K562 (cell line): ENCODE results near the gene RNF31. TPM values are rescaled to one million over a fixed set of nuclear protein-coding genes. Genes with fewer than 3 reads are reported as not detected.

Source experiments
- CBX1 ChIP-seq: sonication (generic); IDR thresholded peaks from 2 replicates; pipeline ENCODE4 v1.6.1; 2016; ENCODE audit warnings: antibody characterized with exemption, low read depth, mild to moderate bottlenecking
- DMBX1 ChIP-seq: fragments of 250-450 bp; sonication (Bioruptor Pico); IDR thresholded peaks from 2 replicates; pipeline ENCODE4 v1.8.0; 2022; ENCODE audit warnings: inconsistent platforms, mild to moderate bottlenecking, moderate library complexity, borderline replicate concordance
- EGR1 ChIP-seq: fragments of 450-650 bp; conservative IDR thresholded peaks from 2 replicates; pipeline ENCODE4 v1.6.1; 2017; ENCODE audit warnings: mild to moderate bottlenecking
- HMG20B ChIP-seq: fragments of 250-450 bp; sonication (Bioruptor Pico); IDR thresholded peaks from 2 replicates; pipeline ENCODE4 v1.5.0; 2021; ENCODE audit warnings: mild to moderate bottlenecking
- JUND ChIP-seq, 2 experiments: IDR thresholded peaks; 2 replicates in 1 of 2; 3 replicates in 1 of 2; pipeline ENCODE4 v1.6.1; 2011; ENCODE audit warnings: borderline replicate concordance in 2 of 2, low read depth in 2 of 2, low read length in 2 of 2, improper control_type of control experiment in 1 of 2, missing biosample characterization in 1 of 2, missing genetic modification characterization in 1 of 2, missing genetic modification reagents in 1 of 2
- KLF1 ChIP-seq: fragments of 450-650 bp; IDR thresholded peaks from 2 replicates; pipeline ENCODE4 v1.6.1; 2016; ENCODE audit warnings: missing genetic modification characterization, missing compliant biosample characterization
- NCOR1 ChIP-seq: fragments of 450-650 bp; IDR thresholded peaks from 2 replicates; pipeline ENCODE4 v1.6.1; 2016; ENCODE audit warnings: mild to moderate bottlenecking, moderate library complexity
- NR2C1 ChIP-seq, 2 experiments: fragments of 450-650 bp; IDR thresholded peaks; 2 replicates each; pipeline ENCODE4 v1.6.1; 2017; ENCODE audit warnings: mild to moderate bottlenecking in 2 of 2, antibody characterized with exemption in 1 of 2, inconsistent platforms in 1 of 2, missing compliant biosample characterization in 1 of 2, missing genetic modification characterization in 1 of 2
- NR3C1 ChIP-seq: sonication (generic); formaldehyde crosslinking; IDR thresholded peaks from 2 replicates; pipeline ENCODE4 v1.8.1; 2022; ENCODE audit warnings: missing genetic modification reagents
- PHF21A ChIP-seq: fragments of 450-650 bp; IDR thresholded peaks from 2 replicates; pipeline ENCODE4 v1.6.1; 2017; ENCODE audit warnings: low read depth, borderline replicate concordance
- TEAD1 ChIP-seq, 2 experiments: fragments of 450-650 bp in 1 of 2; sonication (generic) in 1 of 2; formaldehyde crosslinking; IDR thresholded peaks; 2 replicates each; pipeline versions ENCODE4 v1.4.0 to v1.8.0; 2020 to 2022; ENCODE audit warnings: mild to moderate bottlenecking in 2 of 2, missing genetic modification reagents in 1 of 2
- ZC3H4 ChIP-seq: sonication (generic); formaldehyde crosslinking; IDR thresholded peaks from 2 replicates; pipeline ENCODE4 v1.9.0; 2021; ENCODE audit warnings: missing genetic modification reagents, borderline replicate concordance
- ZKSCAN8 ChIP-seq: fragments of 200-800 bp; sonication (Bioruptor generic); IDR thresholded peaks from 2 replicates; pipeline ENCODE4 v1.6.1; 2016; ENCODE audit warnings: missing genetic modification characterization, missing compliant biosample characterization
- ZNF124 ChIP-seq: sonication (generic); formaldehyde crosslinking; IDR thresholded peaks from 2 replicates; pipeline ENCODE4 v1.8.1; 2022; ENCODE audit warnings: missing genetic modification reagents
- ZNF24 ChIP-seq: fragments of 450-650 bp; IDR thresholded peaks from 2 replicates; pipeline ENCODE4 v1.6.1; 2016
- ZNF584 ChIP-seq: fragments of 200-800 bp; sonication (Bioruptor generic); IDR thresholded peaks from 2 replicates; pipeline ENCODE4 v1.6.1; 2016; ENCODE audit warnings: low read depth, mild to moderate bottlenecking, missing genetic modification characterization, missing compliant biosample characterization
- ZSCAN29 ChIP-seq: fragments of 450-650 bp; IDR thresholded peaks from 2 replicates; pipeline ENCODE4 v1.6.1; 2017
- polyA plus RNA-seq, 8 experiments: library from polyadenylated mRNA; depleted of rRNA in 4 of 8; stranded (reverse) in 5 of 8; unstranded in 3 of 8; fragments of >200 nt; fragmentation: Nextera tagmentation in 2 of 8; fragmentation: Illumina TruSeq in 1 of 8; extraction: Ambion mirVana in 2 of 8; extraction: Trizol in 1 of 8; gene quantifications; 2 replicates each; pipeline versions ENCODE4 v1.2.1 to v1.2.3, GENCODE V29; 2011 to 2014; ENCODE audit warnings: inconsistent platforms in 1 of 8, missing spikeins in 1 of 8
- total RNA-seq, 7 experiments: library from RNA; depleted of rRNA in 6 of 7; stranded (reverse); fragments of >200 nt in 6 of 7; fragmentation: Illumina TruSeq in 2 of 7; extraction: Trizol in 2 of 7; gene quantifications; 2 replicates each; pipeline versions ENCODE4 v1.2.1 to v1.2.3, GENCODE V29; 2011 to 2021; ENCODE audit warnings: low replicate concordance in 1 of 7
- TF ChIP-seq, protein P1 (sequence below), 2 experiments: fragments of 450-650 bp in 1 of 2; sonication (generic) in 1 of 2; formaldehyde crosslinking in 1 of 2; IDR thresholded peaks in 1 of 2; conservative IDR thresholded peaks in 1 of 2; 2 replicates each; pipeline versions ENCODE4 v1.6.1 to v1.8.1; 2016 to 2023; ENCODE audit warnings: mild to moderate bottlenecking in 2 of 2, moderate library complexity in 2 of 2, inconsistent platforms in 1 of 2, missing genetic modification reagents in 1 of 2
- TF ChIP-seq, protein P2 (sequence below): sonication (generic); formaldehyde crosslinking; IDR thresholded peaks from 2 replicates; pipeline ENCODE4 v1.8.0; 2022; ENCODE audit warnings: mild to moderate bottlenecking, missing genetic modification reagents
- TF ChIP-seq, protein P3 (sequence below): fragments of 250-450 bp; sonication (Bioruptor Pico); IDR thresholded peaks from 2 replicates; pipeline ENCODE4 v1.4.0; 2020; ENCODE audit warnings: borderline replicate concordance
- TF ChIP-seq, protein P4 (sequence below): fragments of 450-650 bp; formaldehyde crosslinking; IDR thresholded peaks from 2 replicates; pipeline ENCODE4 v1.4.0; 2022; ENCODE audit warnings: mild to moderate bottlenecking, moderate library complexity

Gene RNF31
- total and polyA plus RNA-seq, 9 of the 15 experiments (the other 6 are each of a cell fraction or from before 2014, with no cell fraction given): 3.1 to 47.6 (median 19.1) TPM

DNA sequence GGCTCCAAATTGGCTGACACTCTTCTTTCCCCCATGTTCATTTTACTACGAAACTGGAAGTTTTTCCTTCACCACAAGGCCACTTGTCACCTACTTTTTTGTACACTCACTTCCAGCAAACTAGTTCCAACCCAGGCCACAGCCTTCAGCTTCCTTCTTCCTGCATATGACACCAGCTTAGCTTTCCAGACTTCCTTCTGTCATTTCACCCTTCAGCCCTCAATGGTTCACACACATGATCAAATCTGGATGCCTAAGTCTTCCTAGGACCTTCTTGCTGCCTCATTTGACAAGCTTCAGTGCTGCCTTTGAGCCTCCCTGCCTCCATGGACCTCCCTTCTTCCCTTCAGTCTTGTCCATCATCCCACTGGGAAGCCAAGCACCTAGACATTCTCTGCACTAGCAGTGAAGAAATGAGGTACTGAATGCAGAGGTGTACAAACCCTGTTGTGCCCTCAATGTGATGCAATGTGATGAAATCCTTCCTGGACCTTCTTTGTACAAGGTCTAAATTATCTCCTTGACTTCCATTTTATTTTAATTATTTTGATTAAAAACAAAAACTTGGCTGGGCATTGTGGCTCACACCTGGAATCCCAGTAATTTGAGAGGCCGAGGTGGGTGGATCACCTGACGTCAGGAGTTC lies 20.3 kb downstream of the RNF31 start (continued):
- TF ChIP-seq, protein P1, sequence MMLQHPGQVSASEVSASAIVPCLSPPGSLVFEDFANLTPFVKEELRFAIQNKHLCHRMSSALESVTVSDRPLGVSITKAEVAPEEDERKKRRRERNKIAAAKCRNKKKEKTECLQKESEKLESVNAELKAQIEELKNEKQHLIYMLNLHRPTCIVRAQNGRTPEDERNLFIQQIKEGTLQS (IDR thresholded peaks at IDR 0.05): peak; percentile 53; the same call in 1 of the 2 replicates
- TF ChIP-seq, protein P1 (CRISPR knock-in tag; conservative IDR thresholded peaks at IDR 0.05): no peak
- TF ChIP-seq, protein P2, sequence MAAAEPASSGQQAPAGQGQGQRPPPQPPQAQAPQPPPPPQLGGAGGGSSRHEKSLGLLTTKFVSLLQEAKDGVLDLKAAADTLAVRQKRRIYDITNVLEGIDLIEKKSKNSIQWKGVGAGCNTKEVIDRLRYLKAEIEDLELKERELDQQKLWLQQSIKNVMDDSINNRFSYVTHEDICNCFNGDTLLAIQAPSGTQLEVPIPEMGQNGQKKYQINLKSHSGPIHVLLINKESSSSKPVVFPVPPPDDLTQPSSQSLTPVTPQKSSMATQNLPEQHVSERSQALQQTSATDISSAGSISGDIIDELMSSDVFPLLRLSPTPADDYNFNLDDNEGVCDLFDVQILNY (CRISPR knock-in tag): no peak
- TF ChIP-seq, protein P3, sequence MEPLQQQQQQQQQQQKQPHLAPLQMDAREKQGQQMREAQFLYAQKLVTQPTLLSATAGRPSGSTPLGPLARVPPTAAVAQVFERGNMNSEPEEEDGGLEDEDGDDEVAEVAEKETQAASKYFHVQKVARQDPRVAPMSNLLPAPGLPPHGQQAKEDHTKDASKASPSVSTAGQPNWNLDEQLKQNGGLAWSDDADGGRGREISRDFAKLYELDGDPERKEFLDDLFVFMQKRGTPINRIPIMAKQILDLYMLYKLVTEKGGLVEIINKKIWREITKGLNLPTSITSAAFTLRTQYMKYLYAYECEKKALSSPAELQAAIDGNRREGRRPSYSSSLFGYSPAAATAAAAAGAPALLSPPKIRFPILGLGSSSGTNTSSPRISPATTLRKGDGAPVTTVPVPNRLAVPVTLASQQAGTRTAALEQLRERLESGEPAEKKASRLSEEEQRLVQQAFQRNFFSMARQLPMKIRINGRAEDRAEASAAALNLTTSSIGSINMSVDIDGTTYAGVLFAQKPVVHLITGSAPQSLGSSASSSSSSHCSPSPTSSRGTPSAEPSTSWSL: no peak
- TF ChIP-seq KLF1 (tag) (no peak), NCOR1 (no peak), DMBX1 (CRISPR knock-in tag) (peak; percentile 60; the same call in 1 of the 2 replicates), ZNF124 (CRISPR knock-in tag) (no peak), ZNF24 (peak; percentile 62; the same call in 1 of the 2 replicates), ZSCAN29 (no peak), NR2C1 (IDR thresholded peaks at IDR 0.05) (no peak), NR2C1 (tag; IDR thresholded peaks at IDR 0.05) (peak; percentile 11; the same call in 1 of the 2 replicates), EGR1 (no peak), TEAD1 (CRISPR knock-in tag; IDR thresholded peaks at IDR 0.05) (no peak), ZC3H4 (CRISPR knock-in tag) (no peak), HMG20B (no peak), ZKSCAN8 (CRISPR knock-in tag) (no peak), NR3C1 (CRISPR knock-in tag) (no peak), CBX1 (no peak), PHF21A (no peak), JUND (IDR thresholded peaks at IDR 0.05; ENCODE audit: borderline replicate concordance, low read depth, low read length) (no peak), JUND (tag; IDR thresholded peaks at IDR 0.05; ENCODE audit: borderline replicate concordance, low read depth, low read length) (no peak), ZNF584 (CRISPR knock-in tag) (peak; percentile 72; the same call in 1 of the 2 replicates)
- TF ChIP-seq, protein P4, sequence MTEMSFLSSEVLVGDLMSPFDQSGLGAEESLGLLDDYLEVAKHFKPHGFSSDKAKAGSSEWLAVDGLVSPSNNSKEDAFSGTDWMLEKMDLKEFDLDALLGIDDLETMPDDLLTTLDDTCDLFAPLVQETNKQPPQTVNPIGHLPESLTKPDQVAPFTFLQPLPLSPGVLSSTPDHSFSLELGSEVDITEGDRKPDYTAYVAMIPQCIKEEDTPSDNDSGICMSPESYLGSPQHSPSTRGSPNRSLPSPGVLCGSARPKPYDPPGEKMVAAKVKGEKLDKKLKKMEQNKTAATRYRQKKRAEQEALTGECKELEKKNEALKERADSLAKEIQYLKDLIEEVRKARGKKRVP (CRISPR knock-in tag): 0 out of 2 replicates have a peak, but pooled peaks have one; percentile 67
